HG03039 (cell line): Measurements from ENCODE around the gene TMEFF2.

Source experiments
- ATAC-seq: cut with Tn5 transposase; IDR thresholded peaks from one replicate; pipeline ENCODE4 v1.9.1; 2021; ENCODE audit warnings: mild to moderate bottlenecking, moderate library complexity; ENCODE audit not compliant: unreplicated experiment

TMEFF2 gene

DNA sequence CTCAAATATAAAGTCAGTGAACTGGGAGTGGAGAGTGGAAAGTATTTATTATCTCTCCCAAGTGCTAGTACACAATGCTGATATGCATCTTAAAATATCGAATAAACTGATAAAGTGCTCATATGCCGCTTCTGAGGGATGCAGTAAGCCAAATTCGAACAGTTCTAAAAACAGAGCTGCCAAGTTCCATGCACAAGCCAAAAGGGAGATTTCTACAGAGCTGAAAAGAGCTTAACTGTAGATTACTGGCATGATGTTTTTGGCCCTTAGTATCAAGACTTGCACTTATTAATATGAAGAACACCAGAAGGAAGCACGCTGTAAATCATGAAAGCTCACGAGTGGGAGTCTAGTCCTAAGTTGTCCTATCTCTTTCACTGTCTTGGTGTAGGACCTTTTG is 7.9 kb downstream of the TMEFF2 start:
- no peak for ATAC-seq

DNA sequence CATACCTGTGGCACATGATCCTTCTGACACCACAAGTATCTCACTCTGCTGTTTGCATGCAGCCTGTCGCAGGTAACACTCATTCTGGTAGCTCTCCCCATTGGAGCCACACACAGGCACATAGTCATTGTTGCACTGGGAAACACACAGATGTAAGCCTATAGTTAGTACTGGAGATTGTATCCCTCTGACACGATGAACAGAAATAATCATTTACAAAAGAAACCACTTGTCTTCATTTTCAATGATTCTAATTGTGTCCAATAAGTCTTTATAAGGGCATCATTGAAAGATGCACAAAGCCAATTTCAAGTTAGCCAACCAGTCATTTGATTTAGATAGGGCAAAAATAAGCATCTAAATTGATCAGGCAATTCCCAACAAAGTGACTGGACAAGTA is 10.4 kb downstream of the TMEFF2 start:
- no peak for ATAC-seq

DNA sequence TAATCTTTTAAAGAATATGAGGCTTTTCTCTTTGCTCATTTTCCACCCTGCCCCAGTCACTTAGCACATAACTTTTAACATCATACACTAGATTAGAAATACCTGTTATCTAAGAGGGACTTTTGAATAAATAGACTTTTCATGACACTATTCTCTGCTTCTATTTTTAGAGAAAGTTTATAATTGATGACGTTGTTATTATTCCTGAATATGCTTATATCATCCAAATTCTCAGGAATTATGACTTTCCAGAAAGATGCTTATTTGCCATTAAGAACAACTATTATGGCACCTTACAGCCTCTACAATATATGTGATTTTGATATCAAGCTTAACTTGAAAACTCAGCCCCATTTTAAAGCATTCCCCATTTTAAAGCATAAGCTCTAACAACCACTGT is 11.4 kb downstream of the TMEFF2 start:
- ATAC-seq, result no peak

DNA sequence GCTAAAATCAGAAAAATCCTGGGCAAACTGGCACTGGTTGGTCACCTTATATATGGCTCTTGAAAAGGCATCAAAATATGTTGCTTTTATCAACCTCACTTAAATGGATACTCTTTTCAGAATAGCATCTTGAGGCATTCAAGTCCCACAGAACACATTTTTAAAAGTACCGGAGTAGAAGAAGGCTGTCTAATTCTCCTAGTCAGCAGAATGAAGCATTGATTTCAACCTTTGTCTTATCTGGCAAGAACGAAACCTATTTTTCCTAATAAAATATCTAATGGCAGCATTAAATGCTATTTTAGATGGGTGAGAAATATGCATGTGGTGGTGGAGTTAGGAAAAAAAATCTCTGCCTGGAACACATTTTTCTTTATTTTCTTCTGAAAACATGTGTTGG is 27.8 kb downstream of the TMEFF2 start:
- no peak for ATAC-seq

DNA sequence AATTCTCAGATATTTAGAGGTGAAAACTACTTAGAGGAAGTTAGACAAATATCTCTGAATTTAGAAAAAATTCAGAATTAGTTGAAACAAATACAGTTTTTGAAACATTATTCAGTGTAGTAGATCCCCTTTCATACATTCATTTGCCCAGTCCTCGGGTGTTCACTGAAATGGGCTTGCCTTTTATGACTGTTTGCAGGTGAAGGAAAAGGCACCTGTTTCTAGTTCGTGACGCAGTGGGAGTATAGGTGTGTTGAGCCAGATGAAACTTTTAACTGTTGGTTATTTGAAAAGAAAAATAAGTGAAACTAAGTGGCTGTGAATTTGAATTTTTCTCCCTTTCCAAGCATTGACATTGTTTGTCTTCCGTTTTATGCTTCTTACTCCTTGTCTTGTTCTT is 28.9 kb downstream of the TMEFF2 start:
- no peak for ATAC-seq

DNA sequence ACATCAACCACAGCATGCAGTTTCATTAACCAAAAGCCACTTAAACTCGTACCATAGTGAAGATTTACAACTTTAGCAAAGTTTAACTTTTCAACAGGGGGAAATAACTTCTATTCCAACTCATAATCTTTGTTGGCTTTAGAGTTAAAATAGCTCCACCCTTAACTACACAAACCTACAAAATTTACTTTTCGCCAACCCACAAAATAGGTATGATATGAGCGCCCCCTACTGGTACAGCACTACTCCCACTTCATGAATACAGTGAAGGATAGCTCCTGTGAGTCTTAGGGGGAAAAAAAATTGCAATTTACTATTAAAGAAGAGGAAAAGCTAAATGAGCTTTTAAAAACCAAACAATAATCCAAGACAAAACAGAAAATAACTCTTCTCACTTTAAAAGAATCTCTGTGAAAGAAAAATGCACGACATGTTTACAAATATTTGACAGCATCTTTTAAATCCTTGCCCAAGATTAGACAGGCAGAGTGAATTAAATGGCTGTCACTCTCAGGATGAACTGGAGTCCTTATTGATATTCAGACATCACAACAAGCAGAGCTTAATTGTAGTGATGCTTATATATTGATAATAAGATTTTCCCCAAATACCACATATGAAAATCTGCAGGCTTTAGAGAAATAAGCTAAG is 32.2 kb downstream of the TMEFF2 start:
- no peak for ATAC-seq

DNA sequence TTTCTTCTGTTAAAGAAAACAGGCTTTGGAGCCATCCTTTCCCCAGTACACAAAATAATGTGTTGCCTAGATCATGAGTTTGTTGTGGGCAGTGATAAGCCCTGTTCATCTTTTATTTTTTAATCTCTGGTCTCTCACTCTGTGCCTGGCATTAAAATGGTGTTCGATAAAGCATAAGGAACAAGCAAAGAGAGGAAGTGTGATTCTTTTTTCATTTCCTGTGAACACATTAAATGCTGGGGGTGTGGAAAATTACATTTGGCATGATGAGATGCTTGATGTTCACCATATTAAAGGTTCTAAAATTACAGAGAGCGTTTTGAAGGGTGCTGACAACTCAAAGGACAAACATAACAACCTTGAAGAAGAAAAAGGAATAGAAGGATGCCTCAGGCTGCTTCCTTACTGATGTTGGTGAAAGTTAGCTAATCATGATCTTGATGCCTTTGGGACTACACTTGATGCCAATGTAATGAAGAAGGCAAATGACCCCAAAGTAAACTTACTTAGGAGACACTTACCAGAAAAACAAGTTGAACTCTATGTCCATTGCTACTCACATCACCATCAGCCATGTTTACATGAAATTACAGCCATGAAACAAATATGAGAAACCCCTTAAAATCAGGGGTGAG is 33.0 kb downstream of the TMEFF2 start:
- no peak for ATAC-seq

DNA sequence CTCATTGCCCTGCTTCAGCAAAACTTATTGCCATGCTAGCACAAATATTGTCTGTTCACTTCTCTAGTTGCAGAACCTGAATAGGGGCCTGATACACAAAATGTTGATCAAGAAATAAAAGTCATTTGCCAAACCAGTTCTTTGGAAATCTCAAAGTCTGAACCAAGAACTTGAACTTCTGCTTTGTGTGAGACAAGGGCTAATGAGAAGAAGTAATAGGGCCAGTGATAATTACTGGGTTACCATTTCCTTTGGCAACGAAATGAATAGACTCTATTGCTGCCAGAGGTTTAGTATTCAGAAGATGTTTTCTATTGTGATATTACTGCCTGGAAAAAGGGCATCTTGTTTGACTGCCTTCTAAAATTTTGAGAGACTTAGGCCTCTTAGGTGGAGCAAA is 35.0 kb downstream of the TMEFF2 start:
- ATAC-seq, result no peak

DNA sequence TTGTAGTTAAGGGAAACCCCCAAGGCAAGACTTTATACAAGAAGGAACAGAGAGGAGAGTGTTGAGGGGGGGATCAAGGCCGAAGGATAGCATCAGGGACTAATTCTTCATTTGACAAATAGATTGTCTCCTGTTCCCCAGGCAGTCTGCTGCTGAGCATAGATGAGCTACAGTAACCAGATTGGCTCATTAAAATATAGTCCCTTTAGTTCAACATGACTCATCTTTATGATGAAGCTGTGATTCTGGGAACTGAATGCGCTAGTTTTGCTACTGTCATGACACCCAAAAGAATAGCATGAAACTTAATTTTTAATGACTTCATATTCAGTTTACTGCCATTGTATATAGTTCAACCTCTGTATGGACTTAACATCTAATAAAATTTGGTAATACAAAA is 35.5 kb downstream of the TMEFF2 start:
- ATAC-seq, result no peak

DNA sequence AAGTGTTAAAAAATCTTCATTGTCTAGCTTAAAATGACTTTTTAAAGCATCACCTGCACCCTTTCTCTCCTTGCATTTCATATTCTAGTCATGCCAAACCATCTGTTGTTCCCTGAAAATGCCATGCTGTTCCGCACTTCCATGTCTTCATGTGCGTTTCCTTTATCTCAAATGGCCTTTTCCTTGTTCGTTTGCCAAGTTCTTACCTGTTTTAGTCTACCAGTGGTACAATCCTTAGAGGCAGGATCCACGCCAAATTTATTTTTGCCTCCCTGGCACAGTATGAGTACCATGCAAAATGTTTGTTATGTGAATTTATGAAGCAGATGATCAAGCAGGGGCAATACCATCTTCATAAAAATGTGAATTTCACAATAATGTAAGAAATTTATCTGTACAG is 37.0 kb downstream of the TMEFF2 start:
- no peak for ATAC-seq

DNA sequence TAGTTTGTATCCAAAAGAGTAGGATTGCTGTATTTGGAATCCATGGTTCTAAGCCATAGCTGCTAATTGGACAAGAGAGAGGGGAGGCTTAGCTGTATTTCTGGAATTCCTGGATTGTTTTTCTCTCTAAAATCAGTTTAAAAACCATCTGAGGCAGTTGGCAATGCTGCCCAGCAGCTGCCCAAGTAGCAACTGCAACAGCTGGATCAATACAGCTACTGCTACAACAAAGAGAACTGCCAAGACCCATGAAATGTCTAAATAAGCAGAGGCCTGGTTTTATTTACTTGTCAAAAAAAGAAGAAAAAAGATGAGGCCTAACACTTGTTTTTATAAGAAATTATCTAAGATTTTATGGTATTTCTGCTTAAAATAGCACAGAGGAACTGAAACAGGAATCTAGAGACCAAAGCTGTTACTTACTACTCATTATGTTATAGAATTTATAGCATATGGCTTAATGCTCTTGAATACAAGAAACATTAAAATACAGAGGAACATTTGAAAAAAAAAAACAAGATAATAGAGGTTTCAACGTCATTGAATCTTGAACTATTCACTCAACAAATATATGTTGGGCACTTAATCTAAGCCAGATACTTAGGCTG is 39.1 kb downstream of the TMEFF2 start:
- no peak for ATAC-seq

DNA sequence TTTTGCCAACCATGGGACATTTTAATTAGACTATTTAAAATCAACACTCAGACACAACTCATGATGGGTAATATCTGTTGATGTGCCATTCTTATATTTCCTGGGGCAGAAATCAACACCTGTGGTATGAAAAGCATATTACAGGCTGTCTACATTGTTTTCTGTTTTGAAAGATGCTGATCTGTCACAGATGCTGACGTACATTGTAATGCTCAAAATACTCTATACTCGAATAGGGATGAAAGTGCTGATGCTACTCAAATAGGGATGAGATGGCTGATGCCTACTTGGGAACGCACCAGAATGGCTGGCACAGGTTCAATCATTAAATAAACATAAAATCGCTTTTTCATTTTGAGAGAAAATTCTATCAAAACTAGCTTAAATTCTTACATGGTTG is 41.2 kb downstream of the TMEFF2 start:
- no peak for ATAC-seq

DNA sequence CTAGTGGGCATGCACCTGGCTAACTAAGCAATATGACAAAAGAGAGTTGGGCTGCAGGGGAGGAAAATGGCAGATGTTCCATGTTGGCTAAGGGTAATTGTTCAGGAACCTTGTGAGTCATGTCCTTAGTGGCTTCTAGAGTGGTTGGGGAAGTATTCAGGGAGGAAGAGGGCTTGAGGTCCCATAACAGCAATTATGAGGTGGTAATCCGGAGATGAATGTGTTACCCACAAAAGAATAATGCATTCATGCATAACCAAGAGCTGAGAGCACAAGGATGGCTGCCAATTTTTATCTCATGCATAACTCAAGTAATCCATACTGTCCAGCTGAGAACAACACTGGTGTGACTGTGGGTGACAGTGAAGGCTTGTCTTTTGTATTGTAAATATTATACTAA is 42.9 kb downstream of the TMEFF2 start:
- ATAC-seq, result no peak

DNA sequence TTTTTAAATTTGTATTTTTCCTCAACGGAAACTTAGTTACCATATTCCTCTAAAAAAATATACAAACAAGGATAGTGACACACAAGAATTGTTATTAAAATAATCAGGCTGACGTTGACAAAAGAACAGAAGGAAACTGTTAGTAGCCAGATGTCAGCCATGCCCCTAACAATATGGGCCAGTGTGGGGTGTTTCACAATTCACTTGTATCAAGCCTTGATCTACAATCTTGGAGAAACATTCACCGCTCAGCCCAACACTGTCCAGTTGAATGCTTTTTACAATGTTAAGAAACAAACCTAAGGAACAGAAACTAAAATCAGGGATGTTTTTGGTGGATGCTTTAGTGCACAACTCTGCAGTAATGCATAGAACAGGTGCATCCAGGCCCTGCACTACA is 44.6 kb downstream of the TMEFF2 start:
- ATAC-seq, result no peak

DNA sequence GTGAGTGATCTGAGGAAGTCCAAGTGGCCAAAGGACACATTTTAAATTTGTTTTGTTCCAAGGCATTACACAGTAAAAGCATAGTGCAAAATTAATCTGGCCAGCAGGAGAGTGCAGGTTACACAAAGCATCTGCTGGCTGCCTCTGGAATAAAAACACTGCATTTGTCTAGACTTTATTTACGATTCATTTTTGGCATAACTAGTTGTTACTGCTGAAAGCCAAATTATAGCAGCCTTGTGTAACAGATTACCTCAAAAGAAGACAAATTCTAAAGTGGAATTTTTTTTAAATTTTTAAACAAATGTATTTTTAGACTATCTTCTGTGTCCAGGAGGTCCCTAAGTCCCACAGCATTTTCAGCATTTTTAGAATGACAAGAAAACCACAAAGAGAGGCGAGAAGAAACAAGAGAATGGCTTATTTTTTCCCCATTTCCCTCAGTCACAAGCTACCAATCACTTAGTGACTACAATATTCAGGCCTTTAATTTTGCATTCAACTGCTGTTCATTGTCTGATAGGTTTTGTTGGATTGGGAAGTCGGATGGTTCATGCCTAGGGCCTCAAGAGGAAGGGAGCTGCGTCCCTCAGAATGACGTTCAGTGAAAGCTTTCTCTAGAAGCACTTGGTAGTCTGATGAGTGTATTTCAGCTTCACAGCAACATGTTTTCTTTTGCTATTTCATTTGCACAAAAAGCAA is 46.0 kb downstream of the TMEFF2 start:
- ATAC-seq, result no peak

DNA sequence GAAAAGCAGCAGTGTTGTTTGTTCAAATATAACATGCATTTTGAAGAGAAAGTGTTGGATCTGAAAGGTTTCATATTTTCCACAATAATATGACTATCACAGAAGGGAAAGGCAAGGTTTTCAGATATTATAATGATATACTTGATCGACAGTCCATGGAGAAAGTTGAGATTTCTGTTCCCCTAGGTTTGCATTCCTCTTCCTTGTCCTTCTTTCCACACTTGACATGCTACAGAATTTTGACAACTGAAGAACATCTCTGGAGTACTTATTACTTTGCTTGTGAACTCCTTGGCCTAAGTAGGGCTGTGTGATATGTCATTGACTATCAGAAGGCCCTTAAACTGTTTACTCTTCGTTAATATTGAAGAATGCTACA is 46.5 kb downstream of the TMEFF2 start:
- ATAC-seq, result no peak

DNA sequence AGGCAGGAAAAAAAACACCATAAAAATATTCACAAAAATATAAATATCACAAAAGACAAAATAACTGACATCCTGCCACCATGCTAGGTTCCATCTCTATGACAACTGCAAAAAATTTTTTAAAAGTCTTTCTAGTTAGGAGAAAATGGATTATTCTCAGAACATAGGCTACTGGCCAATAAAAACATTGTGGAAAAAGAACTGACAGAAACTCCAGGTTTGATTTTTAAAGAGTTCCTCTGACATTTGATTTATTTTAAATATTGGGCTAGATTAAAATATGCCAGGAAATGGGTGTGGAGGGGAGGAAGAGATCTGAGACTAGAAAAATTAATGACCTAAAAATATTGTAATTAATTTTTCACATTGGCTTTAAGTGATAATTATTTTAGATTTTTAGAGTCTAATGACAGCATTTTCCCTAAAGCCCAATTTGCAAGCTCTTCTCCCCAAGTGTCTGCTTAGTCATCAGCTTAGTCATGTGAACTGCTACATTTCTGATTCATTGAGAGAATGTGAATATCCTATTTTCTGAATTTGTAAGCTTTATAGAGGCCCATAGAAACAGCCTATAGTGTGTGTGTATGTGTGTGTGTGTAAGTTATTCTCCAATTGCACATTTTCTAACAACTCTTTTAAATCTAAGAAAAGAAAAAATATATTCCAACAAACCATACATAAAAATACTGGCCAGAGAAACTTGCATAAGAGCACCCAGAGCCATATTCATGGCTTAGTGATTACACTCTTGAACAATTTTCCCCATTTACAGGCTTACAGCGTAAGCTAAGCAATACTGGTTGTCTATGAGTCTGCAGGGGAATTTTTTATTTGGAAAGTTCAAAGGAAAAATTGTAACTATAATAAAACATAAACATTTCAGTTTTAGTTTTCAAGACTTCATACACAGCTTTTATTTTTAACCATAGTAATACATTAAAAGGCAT is 48.4 kb downstream of the TMEFF2 start:
- no peak for ATAC-seq

DNA sequence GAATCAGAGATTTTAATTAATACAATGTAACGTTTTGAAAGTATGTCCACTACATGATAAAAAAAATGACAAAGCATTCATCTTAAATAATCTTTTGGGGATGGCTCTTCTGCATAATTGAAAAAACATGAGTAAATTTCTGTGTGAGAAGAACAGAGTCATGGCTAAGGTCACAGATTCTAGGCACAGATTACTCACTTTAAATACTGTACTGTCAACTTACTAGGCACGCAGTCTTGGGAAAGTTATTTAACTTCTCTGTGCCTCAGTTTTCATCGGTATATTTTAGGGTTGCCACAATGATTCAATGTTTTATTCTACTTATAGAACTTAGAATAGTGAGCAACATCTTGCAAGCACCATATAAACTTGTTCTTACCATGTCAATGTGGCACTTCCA is 49.2 kb downstream of the TMEFF2 start:
- no peak for ATAC-seq

DNA sequence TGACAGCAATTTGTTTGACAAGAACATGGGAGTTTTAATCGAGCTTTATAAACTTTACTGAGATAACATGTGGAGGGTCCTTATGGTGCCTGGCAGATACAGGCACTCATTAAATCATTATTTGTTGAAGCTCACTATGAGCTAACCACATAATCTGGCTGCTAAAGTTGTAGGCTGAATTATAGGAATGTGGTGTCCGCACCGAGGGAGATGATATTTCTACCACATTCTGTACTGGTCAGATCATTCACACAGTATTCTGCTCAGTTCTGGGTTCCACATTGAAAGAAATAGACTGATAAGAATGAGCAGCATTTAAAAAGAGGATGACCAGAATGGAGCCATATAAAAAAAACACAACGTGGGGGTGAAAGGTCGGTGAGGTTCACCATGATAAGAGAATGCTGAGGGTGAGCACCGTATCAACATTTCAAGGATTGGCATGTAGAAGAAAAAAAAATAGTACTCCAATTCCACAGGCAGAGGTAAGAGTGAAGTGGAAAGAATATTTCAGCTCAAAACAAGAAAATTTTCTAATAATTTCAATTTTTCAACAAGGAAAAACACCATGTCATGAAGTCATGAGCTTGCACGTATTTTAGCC is 54.4 kb downstream of the TMEFF2 start:
- no peak for ATAC-seq

DNA sequence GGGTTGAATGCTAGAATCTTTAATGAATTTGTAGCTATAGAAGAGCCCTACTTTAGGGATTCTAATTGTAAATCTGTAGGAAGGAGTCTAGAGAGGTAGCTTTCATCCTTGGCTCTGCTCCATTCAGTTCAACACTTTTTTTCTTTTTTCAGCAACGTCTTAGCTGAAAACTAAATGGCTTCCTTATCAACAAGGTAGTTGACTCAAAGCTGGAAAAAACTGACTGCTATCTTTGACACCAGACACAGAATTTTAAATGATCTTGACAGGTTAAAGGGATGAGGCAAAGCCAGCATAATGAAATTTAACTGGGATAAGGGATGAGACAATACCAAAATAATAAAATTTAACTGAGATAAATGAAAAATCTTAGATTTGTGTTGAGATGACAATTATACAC is 54.9 kb downstream of the TMEFF2 start:
- no peak for ATAC-seq

DNA sequence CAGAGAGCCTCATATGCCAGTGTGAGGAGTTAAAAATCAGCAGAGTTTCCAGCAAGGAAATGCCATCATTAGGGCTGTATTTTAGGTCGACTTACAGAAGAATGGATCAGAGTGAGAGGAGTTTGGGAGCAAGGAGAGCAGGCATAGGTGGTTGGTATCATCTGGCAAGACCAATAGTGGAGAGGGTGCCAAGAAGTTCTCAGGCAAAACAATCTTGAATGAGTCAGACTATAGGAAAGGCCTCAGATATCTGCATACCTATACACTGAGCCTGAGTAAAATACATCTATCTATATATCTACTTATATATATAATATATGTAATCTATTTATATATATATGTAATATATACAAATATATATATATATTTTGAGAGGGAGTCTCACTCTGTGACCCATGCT is 57.3 kb downstream of the TMEFF2 start:
- ATAC-seq, result no peak
